ENCODE measurements around the gene ABHD8.
A peak's percentile ranks its signal among the peaks of the same experiment; 100 is the strongest.

- TF ChIP-seq EZH2phosphoT487 (IDR thresholded peaks at IDR 0.05; ENCODE audit: borderline replicate concordance, low read length) (no peak), CTCF (IDR thresholded peaks at IDR 0.05; ENCODE audit: low read depth, low read length, poor library complexity, severe bottlenecking) (peak; percentile 95)
Measured at GRCh38 chr19:17260842-17261325, 42.3 kb downstream of the ABHD8 start.
